ENCODE measurements around the gene NRXN3.
"Not testable (repeated sequence)": the region's sequence is repeated elsewhere in the genome, so short reads cannot be mapped to it uniquely, and the experiment has no call there.

Gene NRXN3

DNA sequence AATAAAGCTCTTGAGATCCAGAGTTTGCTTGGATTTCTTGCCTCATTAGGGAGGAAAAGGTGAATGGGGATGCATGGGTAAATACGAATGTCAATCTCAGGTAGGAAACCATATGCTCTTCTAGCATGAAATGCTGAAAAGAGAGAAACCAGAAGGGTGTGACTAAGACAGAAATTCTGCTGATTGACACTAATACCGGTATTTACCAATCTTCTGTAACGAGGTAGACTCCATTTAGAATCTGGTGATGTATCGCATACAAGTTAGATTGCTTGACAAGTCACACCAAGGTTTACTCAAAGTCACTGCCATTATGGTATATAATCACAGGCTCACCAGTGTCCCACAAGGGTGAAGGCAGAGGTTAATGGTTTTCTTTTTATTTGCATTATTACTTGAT lies 337.9 kb downstream of the NRXN3 start:
- intact Hi-C loops (cut with DNase I), result no loop called here
- no peak for DNase-seq

GRCh38 chr14:78509516-78509915 lies 339.3 kb downstream of the NRXN3 start:
- intact Hi-C loops (cut with DNase I), result no loop called here
- no peak for DNase-seq

DNA sequence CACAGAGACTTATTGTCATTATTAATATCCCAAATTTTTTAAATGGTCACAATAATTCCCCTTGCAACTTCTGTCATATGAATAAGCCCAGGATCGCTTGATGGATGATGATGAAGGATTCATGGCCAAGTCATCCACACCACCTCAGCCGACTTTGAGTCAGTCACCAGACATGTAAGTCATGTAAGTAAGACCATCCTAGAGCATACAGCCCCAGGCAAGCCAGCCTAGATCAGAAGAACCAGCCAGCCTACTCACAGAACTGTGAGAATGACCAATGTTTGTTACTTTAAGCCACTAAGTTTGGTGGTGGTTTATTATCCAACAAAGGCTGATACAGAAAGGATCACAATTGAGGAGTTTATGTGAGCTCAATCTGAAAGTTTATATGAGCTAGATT lies 341.8 kb downstream of the NRXN3 start:
- no peak for DNase-seq
- intact Hi-C loops (cut with DNase I), result no loop called here

DNA sequence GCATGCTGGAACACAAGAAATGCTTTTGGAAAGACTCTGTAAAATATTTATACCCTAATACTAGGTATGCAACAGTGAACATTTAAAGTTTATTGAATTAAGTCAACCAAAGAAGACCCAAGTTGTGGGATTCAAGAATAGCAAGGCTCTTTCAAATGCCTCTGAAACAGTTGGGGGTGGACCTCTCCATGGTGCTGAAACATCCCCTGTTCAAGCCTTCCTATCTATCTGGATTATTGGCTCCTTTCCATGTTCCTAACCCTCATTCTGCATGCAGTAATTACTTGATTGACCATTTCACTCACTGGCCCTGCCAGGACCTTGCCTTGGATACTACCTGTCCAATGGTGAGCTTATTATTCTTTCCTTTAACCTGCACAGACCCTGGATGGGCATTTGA lies 349.7 kb downstream of the NRXN3 start:
- intact Hi-C loops (cut with DNase I), result no loop called here
- DNase-seq, result peak in 20 of 42 donors; percentile 8 to 62 (median 18)

GRCh38 chr14:78524196-78524595 lies 354.0 kb downstream of the NRXN3 start:
- intact Hi-C loops (cut with DNase I), result no loop called here
- no peak for DNase-seq

DNA sequence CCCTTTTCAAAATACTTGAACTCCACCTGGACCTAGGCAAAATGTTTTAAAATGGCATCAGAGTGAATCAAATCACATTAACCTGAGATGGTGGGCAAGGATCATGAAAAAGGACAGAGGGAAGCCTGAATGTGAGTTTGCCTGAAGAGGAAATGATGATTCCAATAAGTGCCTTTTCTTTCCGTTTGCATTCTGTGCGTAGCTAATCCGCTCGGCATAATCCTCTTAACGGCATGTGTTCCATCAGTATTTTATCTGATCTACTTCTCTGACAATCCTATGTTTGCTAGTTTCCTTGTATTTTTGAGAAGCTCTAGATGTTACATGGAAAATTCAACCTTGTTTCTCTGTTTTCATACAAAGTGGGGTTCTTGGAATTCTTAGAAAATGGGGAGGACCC lies 354.6 kb downstream of the NRXN3 start:
- DNase-seq, result no peak
- intact Hi-C loops (cut with DNase I), result no loop called here

DNA sequence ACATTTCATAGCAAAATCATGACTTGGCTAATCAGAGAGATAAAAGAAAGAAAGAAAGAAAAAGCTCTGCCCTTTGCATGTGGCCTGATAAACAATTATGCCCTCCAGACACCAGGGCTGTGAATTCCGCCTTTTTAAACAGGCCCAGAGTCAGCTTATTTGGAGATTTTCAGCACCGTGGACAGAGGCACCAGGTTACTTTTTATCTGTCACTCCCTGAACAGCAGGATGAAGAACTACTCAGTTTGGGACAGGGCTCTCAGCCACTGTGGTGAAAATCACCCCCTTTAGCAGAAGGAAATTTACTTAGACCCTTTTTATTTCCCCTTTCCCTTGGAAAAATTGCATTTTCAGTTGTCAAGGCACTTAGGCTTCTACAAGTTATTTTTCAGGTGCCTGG lies 359.9 kb downstream of the NRXN3 start:
- intact Hi-C loops (cut with DNase I), result no loop called here
- peak in 3 of 42 donors; percentile 3 to 15 (median 5) for DNase-seq

- intact Hi-C loops (cut with DNase I), result no loop called here
- DNase-seq, result no peak
Observed at GRCh38 chr14:78534141-78534540, 364.0 kb downstream of the NRXN3 start.

GRCh38 chr14:78535041-78535440 lies 364.9 kb downstream of the NRXN3 start:
- intact Hi-C loops (cut with DNase I), result no loop called here
- no peak for DNase-seq

GRCh38 chr14:78541788-78542187 lies 371.6 kb downstream of the NRXN3 start:
- intact Hi-C loops (cut with DNase I), result not testable (repeated sequence)

GRCh38 chr14:78543433-78543832 lies 373.3 kb downstream of the NRXN3 start:
- intact Hi-C loops (cut with DNase I), result no loop called here
- no peak for DNase-seq

More at GRCh38 chr14:78541788-78542187, 371.6 kb downstream of the NRXN3 start:
- DNase-seq, result not testable (repeated sequence)

- DNase-seq, result no peak
- intact Hi-C loops (cut with DNase I), result no loop called here
Observed at GRCh38 chr14:78561074-78561473, 390.9 kb downstream of the NRXN3 start.

GRCh38 chr14:78566026-78566858 lies 396.1 kb downstream of the NRXN3 start:
- peak; percentile 69 to 95 (median 88) for DNase-seq
- intact Hi-C loops (cut with DNase I), result loop anchor here (5.0 kb wide), 1 partner anchor 119 kb away; no protein-coding TSS in a partner anchor

DNA sequence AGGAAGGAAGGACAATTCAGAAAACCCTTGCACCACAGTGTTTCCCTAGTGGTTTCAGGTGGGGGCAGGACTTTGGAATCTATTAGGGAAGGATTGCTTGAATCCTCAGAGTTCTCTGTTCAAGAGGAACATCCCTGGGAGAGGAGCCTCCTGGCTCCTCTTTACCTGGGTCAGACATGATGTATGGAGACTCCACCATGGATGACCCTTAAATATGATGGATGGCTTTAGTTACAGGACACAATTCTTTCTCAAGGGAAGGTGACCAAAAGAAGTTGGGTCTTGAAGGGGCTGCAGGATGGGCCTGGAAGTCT lies 396.6 kb downstream of the NRXN3 start:
- DNase-seq, result no peak
- intact Hi-C loops (cut with DNase I), result loop anchor here (5.0 kb wide), 1 partner anchor 120 kb away; no protein-coding TSS in a partner anchor

DNA sequence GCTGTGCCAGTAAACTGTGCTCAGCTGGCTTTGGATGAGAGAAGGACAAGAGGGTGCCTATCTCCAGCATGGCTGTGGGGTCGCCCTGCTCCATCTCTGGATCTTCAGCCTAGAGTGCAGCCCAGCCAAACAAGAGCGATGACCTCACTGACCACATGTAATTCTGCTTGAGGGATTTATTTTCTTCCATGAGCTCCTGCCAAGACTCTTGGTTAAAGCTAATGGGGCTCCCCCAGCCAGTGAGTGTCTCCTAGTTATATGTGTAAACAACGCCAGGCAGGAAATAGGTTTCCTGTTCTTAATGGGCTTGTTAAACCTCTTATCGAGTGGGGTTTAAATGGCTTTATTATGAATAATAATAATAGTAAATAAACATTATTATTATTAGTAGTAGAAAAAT lies 397.2 kb downstream of the NRXN3 start:
- intact Hi-C loops (cut with DNase I), result loop anchor here (5.0 kb wide), 1 partner anchor 120 kb away; no protein-coding TSS in a partner anchor
- no peak for DNase-seq

DNA sequence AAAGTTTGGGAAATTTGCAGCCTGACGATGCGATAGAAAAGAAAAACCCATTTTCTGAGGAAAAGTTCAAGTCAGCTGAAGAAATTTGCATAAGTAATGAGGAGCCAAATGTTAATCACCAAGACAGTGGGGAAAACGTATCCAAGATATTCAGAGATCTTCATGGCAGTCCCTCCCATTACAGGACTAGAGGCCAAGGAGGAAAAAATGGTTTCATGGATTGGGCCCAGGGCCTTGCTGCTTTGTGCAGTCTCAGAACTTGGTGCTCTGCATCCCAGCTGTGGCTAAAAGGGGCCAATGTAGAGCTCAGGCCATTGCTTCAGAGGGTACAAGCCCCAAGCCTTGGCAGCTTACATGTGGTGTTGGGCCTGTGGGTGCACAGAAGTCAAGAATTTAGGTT lies 403.6 kb downstream of the NRXN3 start:
- DNase-seq; intact Hi-C loops (cut with DNase I): not testable (repeated sequence)

DNA sequence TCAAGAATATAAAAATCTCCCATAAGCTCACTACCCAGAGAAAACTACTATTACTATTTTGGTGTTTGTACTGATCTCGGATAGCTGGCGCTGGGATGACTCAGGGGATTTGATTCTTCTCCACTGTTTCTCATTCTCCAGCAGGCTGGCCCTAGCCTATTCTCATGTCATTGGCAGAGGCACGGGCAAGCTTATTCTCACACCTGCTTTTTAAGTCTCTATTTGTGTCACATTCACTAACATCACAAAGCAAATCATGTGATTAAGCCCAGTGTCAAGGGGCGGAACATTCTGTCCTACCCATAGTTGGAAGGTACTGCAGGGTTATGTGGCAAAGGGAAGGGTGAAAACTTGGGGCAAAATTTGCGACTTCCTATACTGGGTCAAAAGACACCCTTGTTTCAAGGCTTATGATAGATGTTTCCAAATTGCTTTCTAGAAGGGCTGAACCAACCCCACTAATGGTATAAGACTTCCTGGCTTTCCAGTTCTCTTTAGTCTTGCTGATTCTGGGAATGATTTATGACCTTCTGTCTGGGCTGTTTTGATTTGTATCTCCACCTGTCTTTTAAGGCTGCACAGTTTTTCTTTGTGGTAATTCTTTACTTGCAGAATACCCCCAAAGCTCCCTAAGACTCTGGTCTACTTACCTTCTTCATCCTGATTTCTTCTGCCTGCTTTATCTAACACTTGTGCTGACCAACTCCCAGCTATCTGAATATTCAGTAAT lies 406.4 kb downstream of the NRXN3 start:
- DNase-seq, result no peak
- intact Hi-C loops (cut with DNase I), result no loop called here

GRCh38 chr14:78581229-78581628 lies 411.1 kb downstream of the NRXN3 start:
- no peak for DNase-seq
- intact Hi-C loops (cut with DNase I), result no loop called here

- intact Hi-C loops (cut with DNase I), result no loop called here
- no peak for DNase-seq
Observed at GRCh38 chr14:78586681-78587080, 416.5 kb downstream of the NRXN3 start.

DNA sequence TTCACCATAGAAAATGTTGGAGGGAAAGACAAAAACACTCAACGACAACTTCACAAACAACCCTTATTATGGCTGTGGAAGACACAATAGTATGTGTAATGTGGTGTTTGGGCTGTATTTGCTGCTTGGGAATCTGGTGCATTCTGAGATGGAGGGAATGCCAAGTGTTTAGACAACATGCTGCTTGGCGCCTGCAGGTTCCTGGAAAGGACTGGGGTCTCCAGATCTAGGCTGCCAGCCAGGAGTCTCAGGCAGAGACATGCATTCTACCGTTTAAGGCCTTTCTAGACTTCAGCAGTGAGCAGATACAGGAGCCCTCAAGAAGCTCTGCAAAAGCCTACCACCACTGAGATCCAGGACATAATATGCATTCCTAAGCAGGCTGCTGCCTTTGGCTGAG lies 418.7 kb downstream of the NRXN3 start:
- no peak for DNase-seq
- intact Hi-C loops (cut with DNase I), result no loop called here

Data from head of caudate nucleus (tissue), 42 donors.